Measurements from ENCODE around the gene TNPO3.

TNPO3 gene

GRCh38 chr7:128923411-128923800 lies 131.5 kb downstream of the TNPO3 start:
- H3K36me3 ChIP-seq (replicated peaks; ENCODE audit: low read depth, low read length): no peaks in the 10 kb centered on the region
- H3K4me2 ChIP-seq (ENCODE audit: low read length): no peak overlapping the region
- no peak overlapping the region for H3K27ac ChIP-seq (ENCODE audit: low read length)
- no peaks in the 10 kb centered on the region for H3K9me3 ChIP-seq (ENCODE audit: insufficient read depth, low read length)
- no peak overlapping the region for H3K4me3 ChIP-seq (ENCODE audit: low read length)
- H3K4me1 ChIP-seq (ENCODE audit: low read length): peaks cover 24% of the 10 kb centered on the region
- H4K20me1 ChIP-seq (ENCODE audit: insufficient read depth, low read length): no peaks in the 10 kb centered on the region
- no peak overlapping the region for H3K9ac ChIP-seq (ENCODE audit: low read length)
- H2AFZ ChIP-seq (ENCODE audit: low read depth, low read length): no peak overlapping the region
- TF ChIP-seq EZH2phosphoT487 (IDR thresholded peaks at IDR 0.05; ENCODE audit: low read depth): no peak
- TF ChIP-seq CTCF (IDR thresholded peaks at IDR 0.05; ENCODE audit: low read depth, low read length): no peak
- H3K79me2 ChIP-seq (ENCODE audit: low read length): no peaks in the 10 kb centered on the region
- peaks cover 13% of the 10 kb centered on the region; the same call in 1 of the 2 replicates for H3K27me3 ChIP-seq (ENCODE audit: low read depth, low read length)

DNA sequence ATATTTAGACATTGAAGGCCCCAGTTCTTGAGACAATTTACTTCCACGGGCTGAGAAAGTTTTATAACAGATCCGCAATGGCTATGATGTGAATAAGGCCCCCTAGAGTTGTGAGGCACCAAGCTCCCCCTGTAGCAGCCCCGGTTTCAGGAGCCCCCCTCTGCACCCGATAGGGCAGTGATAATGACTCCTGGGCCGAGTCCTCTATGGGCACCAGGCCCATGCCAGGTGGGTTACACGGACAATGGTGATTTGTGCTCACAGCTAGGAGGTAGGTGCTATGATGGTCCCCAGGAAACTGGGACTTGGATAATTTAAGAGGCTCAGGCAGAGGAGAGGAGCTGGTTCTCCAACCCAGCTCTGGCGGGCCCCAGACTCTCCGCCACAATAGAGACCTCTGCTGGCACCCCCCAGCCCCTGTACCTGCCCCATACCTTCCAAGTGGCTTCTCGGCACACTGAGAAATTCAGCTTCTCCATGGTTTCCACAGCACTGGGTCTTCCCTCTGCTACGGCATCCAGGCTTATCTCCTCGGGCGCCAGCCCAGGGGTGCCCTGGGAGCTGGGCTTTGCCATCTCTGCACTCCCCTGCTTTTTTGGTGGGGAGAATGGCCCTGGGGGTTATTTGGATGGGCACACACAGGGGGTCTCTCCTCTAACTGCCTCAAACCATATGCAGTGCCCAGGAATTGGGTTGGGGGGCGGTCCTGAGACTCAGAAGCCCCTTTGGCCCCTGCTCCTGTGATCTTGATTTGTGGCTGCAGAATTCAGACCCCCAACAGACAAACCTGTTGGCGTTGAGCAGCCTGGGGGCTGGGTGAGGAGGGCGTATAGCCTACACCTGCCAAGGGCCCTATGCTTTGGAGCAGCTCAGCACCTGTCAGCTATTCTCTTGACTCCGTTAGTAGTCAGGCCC lies 132.2 kb downstream of the TNPO3 start:
- H3K27ac ChIP-seq (ENCODE audit: low read length): no peak overlapping the region
- H3K4me1 ChIP-seq (ENCODE audit: low read length): peaks cover 23% of the 10 kb centered on the region
- no peak for TF ChIP-seq EZH2phosphoT487 (IDR thresholded peaks at IDR 0.05; ENCODE audit: low read depth)
- TF ChIP-seq CTCF (IDR thresholded peaks at IDR 0.05; ENCODE audit: low read depth, low read length): no peak
- H3K4me2 ChIP-seq (ENCODE audit: low read length): no peak overlapping the region
- no peak overlapping the region for H3K4me3 ChIP-seq (ENCODE audit: low read length)
- H3K36me3 ChIP-seq (replicated peaks; ENCODE audit: low read depth, low read length): no peaks in the 10 kb centered on the region
- H3K9ac ChIP-seq (ENCODE audit: low read length): no peak overlapping the region
- H3K27me3 ChIP-seq (ENCODE audit: low read depth, low read length): peaks cover 13% of the 10 kb centered on the region; the same call in 1 of the 2 replicates
- H3K79me2 ChIP-seq (ENCODE audit: low read length): no peaks in the 10 kb centered on the region
- H4K20me1 ChIP-seq (ENCODE audit: insufficient read depth, low read length): no peaks in the 10 kb centered on the region
- no peak overlapping the region for H2AFZ ChIP-seq (ENCODE audit: low read depth, low read length)
- H3K9me3 ChIP-seq (ENCODE audit: insufficient read depth, low read length): no peaks in the 10 kb centered on the region

DNA sequence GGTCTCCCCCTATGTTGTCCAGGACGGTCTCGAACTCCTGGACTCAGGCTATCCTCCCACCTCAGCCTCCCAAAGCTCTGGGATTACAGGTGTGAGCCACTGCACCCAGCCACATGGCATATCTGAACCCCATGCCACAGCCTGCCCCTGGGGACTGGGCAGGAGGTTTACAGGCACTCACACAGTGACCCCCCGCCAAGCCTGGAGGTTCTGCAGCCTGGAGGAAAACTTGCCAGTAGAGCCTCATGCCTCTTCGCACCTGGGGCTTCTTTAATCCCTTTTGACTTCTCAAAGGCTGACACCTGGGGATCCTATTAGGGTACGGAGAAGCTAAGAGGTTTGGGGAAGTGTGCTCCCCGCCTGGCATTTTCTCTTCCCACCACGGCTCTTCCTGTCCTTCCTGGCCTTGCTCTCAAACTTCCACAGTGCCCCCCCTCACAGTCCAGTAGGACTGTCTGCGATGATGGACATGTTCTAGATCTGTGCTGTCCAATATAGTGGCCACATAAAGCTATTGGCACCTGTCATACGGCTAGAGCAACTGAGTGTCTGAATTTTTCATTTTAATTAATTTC lies 133.0 kb downstream of the TNPO3 start:
- peaks cover 23% of the 10 kb centered on the region for H3K4me1 ChIP-seq (ENCODE audit: low read length)
- H4K20me1 ChIP-seq (ENCODE audit: insufficient read depth, low read length): no peaks in the 10 kb centered on the region
- no peak for TF ChIP-seq EZH2phosphoT487 (IDR thresholded peaks at IDR 0.05; ENCODE audit: low read depth)
- no peak for TF ChIP-seq CTCF (IDR thresholded peaks at IDR 0.05; ENCODE audit: low read depth, low read length)
- no peaks in the 10 kb centered on the region for H3K36me3 ChIP-seq (replicated peaks; ENCODE audit: low read depth, low read length)
- H3K27me3 ChIP-seq (ENCODE audit: low read depth, low read length): peaks cover 13% of the 10 kb centered on the region; the same call in 1 of the 2 replicates
- H3K9ac ChIP-seq (ENCODE audit: low read length): no peak overlapping the region
- no peaks in the 10 kb centered on the region for H3K9me3 ChIP-seq (ENCODE audit: insufficient read depth, low read length)
- H2AFZ ChIP-seq (ENCODE audit: low read depth, low read length): no peak overlapping the region
- H3K4me2 ChIP-seq (ENCODE audit: low read length): no peak overlapping the region
- no peak overlapping the region for H3K27ac ChIP-seq (ENCODE audit: low read length)
- no peaks in the 10 kb centered on the region for H3K79me2 ChIP-seq (ENCODE audit: low read length)
- no peak overlapping the region for H3K4me3 ChIP-seq (ENCODE audit: low read length)

GRCh38 chr7:128920913-128921582 lies 133.9 kb downstream of the TNPO3 start:
- Histone ChIP-seq H3K79me2 (ENCODE audit: low read length) (no peaks in the 10 kb centered on the region), H3K4me2 (ENCODE audit: low read length) (no peak overlapping the region), H3K4me3 (ENCODE audit: low read length) (no peak overlapping the region), H3K9ac (ENCODE audit: low read length) (no peak overlapping the region), H3K36me3 (replicated peaks; ENCODE audit: low read depth, low read length) (no peaks in the 10 kb centered on the region), H3K27ac (ENCODE audit: low read length) (no peak overlapping the region), H3K9me3 (ENCODE audit: insufficient read depth, low read length) (no peaks in the 10 kb centered on the region), H2AFZ (ENCODE audit: low read depth, low read length) (no peak overlapping the region), H3K4me1 (ENCODE audit: low read length) (peaks cover 23% of the 10 kb centered on the region), H4K20me1 (ENCODE audit: insufficient read depth, low read length) (no peaks in the 10 kb centered on the region), H3K27me3 (ENCODE audit: low read depth, low read length) (peaks cover 13% of the 10 kb centered on the region; the same call in 1 of the 2 replicates)
- no peak for TF ChIP-seq EZH2phosphoT487 (IDR thresholded peaks at IDR 0.05; ENCODE audit: low read depth)
- TF ChIP-seq CTCF (IDR thresholded peaks at IDR 0.05; ENCODE audit: low read depth, low read length): no peak

All from OCI-LY3 (cell line).